Transverse colon (tissue), 4 donors: Measurements from ENCODE around the gene SPTBN5.

Experiments used
- POLR2AphosphoS5 ChIP-seq, 3 donors: sonication (generic); formaldehyde crosslinking; IDR thresholded peaks; one replicate each; pipeline ENCODE4 v1.6.1; 2016; ENCODE audit warnings: antibody characterized with exemption in 3 of 3
- TF ChIP-seq, protein P1 (sequence below), 5 experiments: fragments of 200-600 bp in 3 of 5; fragments of 450-650 bp in 2 of 5; sonication (generic) in 3 of 5; IDR thresholded peaks; 1 replicate in 2 of 5; 2 replicates in 3 of 5; pipeline ENCODE4 v1.5.1; 2016 to 2017; ENCODE audit warnings: antibody characterized with exemption in 5 of 5, inconsistent platforms in 3 of 5, mild to moderate bottlenecking in 2 of 5, moderate library complexity in 1 of 5

DNA sequence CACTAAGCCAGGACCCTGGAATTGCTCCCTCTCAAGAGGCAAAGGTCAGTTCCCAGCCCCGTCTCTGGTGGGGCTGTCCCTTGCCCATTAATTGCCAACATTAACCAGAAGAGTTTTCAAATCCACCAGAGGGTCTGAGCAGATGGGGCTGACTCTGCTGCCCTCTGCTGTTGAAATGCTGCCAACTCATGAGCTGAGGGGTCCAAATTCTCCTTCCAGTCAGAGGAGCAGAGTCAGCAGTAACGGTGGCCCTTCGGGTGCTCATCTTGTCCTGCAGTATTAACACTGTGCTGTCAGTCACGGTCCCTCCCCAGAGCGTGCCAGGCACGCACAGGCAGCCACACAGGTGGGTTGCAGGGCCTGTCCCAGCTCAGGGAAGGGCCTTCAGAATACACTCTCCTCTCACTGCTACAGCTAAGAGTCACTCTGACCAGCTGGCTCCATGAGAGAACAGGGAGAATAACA lies 10.7 kb upstream of the SPTBN5 start:
- TF ChIP-seq, protein P1, sequence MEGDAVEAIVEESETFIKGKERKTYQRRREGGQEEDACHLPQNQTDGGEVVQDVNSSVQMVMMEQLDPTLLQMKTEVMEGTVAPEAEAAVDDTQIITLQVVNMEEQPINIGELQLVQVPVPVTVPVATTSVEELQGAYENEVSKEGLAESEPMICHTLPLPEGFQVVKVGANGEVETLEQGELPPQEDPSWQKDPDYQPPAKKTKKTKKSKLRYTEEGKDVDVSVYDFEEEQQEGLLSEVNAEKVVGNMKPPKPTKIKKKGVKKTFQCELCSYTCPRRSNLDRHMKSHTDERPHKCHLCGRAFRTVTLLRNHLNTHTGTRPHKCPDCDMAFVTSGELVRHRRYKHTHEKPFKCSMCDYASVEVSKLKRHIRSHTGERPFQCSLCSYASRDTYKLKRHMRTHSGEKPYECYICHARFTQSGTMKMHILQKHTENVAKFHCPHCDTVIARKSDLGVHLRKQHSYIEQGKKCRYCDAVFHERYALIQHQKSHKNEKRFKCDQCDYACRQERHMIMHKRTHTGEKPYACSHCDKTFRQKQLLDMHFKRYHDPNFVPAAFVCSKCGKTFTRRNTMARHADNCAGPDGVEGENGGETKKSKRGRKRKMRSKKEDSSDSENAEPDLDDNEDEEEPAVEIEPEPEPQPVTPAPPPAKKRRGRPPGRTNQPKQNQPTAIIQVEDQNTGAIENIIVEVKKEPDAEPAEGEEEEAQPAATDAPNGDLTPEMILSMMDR (IDR thresholded peaks at IDR 0.05) = peak; percentile 72 to 82 (median 73)
- no peak for TF ChIP-seq POLR2AphosphoS5 (IDR thresholded peaks at IDR 0.05)
